ENCODE measurements around the gene LYPLAL1. TPM values are rescaled to one million over a fixed set of nuclear protein-coding genes. Genes with fewer than 3 reads are reported as not detected.

Gene LYPLAL1
- total and polyA plus RNA-seq, 2 of the 8 experiments (the other 6 are each of a cell fraction or from before 2014, with no cell fraction given): 6.3 to 23.8 TPM

GRCh38 chr1:219239518-219239917, 65.8 kb downstream of the LYPLAL1 start:
- H2BK120ac ChIP-seq (replicated peaks; ENCODE audit: low read depth, low read length): no peak overlapping the region
- no peak overlapping the region for H2AK5ac ChIP-seq (ENCODE audit: low read depth, low read length)
- no peak overlapping the region for H3K9ac ChIP-seq (replicated peaks in 1 of 4; ENCODE audit: extremely low read depth in 1 of 4, low read depth in 3 of 4, low read length in 3 of 4)
- no peak overlapping the region for H3K4me3 ChIP-seq (ENCODE audit: extremely low read depth in 1 of 4, insufficient read depth in 2 of 4, low read depth in 3 of 4, low read length in 4 of 4)
- no peak overlapping the region for H2BK5ac ChIP-seq (ENCODE audit: low read depth, low read length)
- H3K36me3 ChIP-seq (ENCODE audit: control insufficient read depth in 2 of 4, insufficient read depth in 4 of 4, low read length in 3 of 4): no peaks in the 10 kb centered on the region
- no peak overlapping the region for H4K8ac ChIP-seq (ENCODE audit: extremely low read depth, insufficient read depth, low read length)
- H3K18ac ChIP-seq (ENCODE audit: extremely low read depth, low read length): no peak overlapping the region
- no peak overlapping the region for H2BK20ac ChIP-seq (ENCODE audit: low read length)
- H3K27ac ChIP-seq (ENCODE audit: low read depth, low read length): no peak overlapping the region
- H3K23ac ChIP-seq (ENCODE audit: insufficient read length): no peak overlapping the region
- no peaks in the 10 kb centered on the region for H3K79me2 ChIP-seq (ENCODE audit: control insufficient read depth in 1 of 2, insufficient read depth in 2 of 2, low read length in 2 of 2)
- no peak overlapping the region for H3K56ac ChIP-seq (replicated peaks; ENCODE audit: insufficient read length, low read depth, low read length)
- H3K14ac ChIP-seq (ENCODE audit: insufficient read length): no peak overlapping the region
- no peak overlapping the region for H3K4ac ChIP-seq (replicated peaks; ENCODE audit: insufficient read length, low read depth, low read length)
- ChIA-PET CTCF (ENCODE audit: partially characterized antibody) (no interaction called here), POLR2A (ENCODE audit: partially characterized antibody) (no interaction called here)
- FAIRE-seq: no peak
- no peak overlapping the region for H2BK15ac ChIP-seq (ENCODE audit: low read length)
- H3K9me3 ChIP-seq (ENCODE audit: insufficient read depth in 2 of 2, low read depth in 1 of 2, low read length in 1 of 2): no peaks in the 10 kb centered on the region
- WGBS, 2 experiments (ENCODE audit: extremely low coverage in 1 of 2, insufficient coverage in 1 of 2, insufficient read length in 1 of 2, insufficient replicate concordance in 2 of 2, low coverage in 1 of 2, low lambda C conversion rate in 2 of 2, missing lambda C conversion rate in 1 of 2): 96% methylated on average over 2 of the region's 2 CpGs; no CpG with 5 or more reads in 1 of the 2 experiments
- no peak for TF ChIP-seq FOSL1 (IDR thresholded peaks at IDR 0.05; ENCODE audit: insufficient read depth, low read depth, low read length)
- TF ChIP-seq GTF2F1 (IDR thresholded peaks at IDR 0.05; ENCODE audit: borderline replicate concordance, low read depth, low read length): no peak
- TF ChIP-seq BCL11A (IDR thresholded peaks at IDR 0.05; ENCODE audit: low read depth in 2 of 2, low read length in 2 of 2): no peak
- no peak for TF ChIP-seq SIRT6 (IDR thresholded peaks at IDR 0.05; ENCODE audit: low read length)
- no peak for TF ChIP-seq YY1 (IDR thresholded peaks at IDR 0.05; ENCODE audit: low read depth, low read length)
- TF ChIP-seq MAFK (IDR thresholded peaks at IDR 0.05; ENCODE audit: low read depth, low read length): no peak
- TF ChIP-seq TAF1 (IDR thresholded peaks at IDR 0.05; ENCODE audit: low read depth, low read length): no peak
- TF ChIP-seq KDM4A (IDR thresholded peaks at IDR 0.05; ENCODE audit: low read depth, low read length, severe bottlenecking): no peak
- no peak for TF ChIP-seq POLR2AphosphoS5 (IDR thresholded peaks at IDR 0.05; ENCODE audit: low read depth, low read length)
- TF ChIP-seq JUN (IDR thresholded peaks at IDR 0.05; ENCODE audit: low read depth, low read length): no peak
- TF ChIP-seq SIN3A (conservative IDR thresholded peaks at IDR 0.05 in 1 of 2, IDR thresholded peaks at IDR 0.05 in 1 of 2; ENCODE audit: low read depth in 1 of 2, low read length in 2 of 2): no peak
- TF ChIP-seq ZNF274 (IDR thresholded peaks at IDR 0.05; ENCODE audit: borderline replicate concordance, extremely low read depth, low read length): no peak
- no peak for TF ChIP-seq JUND (IDR thresholded peaks at IDR 0.05; ENCODE audit: low read length)
- no peak for TF ChIP-seq SUZ12 (IDR thresholded peaks at IDR 0.05; ENCODE audit: low read length)
- no peak for TF ChIP-seq EGR1 (IDR thresholded peaks at IDR 0.05; ENCODE audit: borderline replicate concordance, low read depth, low read length)
- TF ChIP-seq KDM5A (IDR thresholded peaks at IDR 0.05; ENCODE audit: low read length): no peak
- H2BK12ac ChIP-seq (ENCODE audit: low read depth, low read length): no peak overlapping the region
- H3K79me1 ChIP-seq (ENCODE audit: low read depth, low read length): no peaks in the 10 kb centered on the region
- DNase-seq (ENCODE audit: low read depth in 1 of 2, low spot score in 2 of 2): no peak
- no peak overlapping the region for H2AFZ ChIP-seq (ENCODE audit: low read length)
- H4K91ac ChIP-seq (replicated peaks; ENCODE audit: insufficient read length, low read length): no peak overlapping the region
- H3K4me1 ChIP-seq (replicated peaks in 1 of 4; ENCODE audit: control insufficient read depth in 3 of 4, insufficient read depth in 4 of 4, low read length in 3 of 4): no peaks in the 10 kb centered on the region
- no peak overlapping the region for H4K5ac ChIP-seq (ENCODE audit: insufficient read length, low read depth, low read length)
- H3K4me2 ChIP-seq (ENCODE audit: insufficient read depth in 1 of 2, low read depth in 2 of 2, low read length in 2 of 2): no peak overlapping the region
- no peaks in the 10 kb centered on the region for H3K27me3 ChIP-seq (replicated peaks in 1 of 4; ENCODE audit: control insufficient read depth in 3 of 4, extremely low read depth in 1 of 4, insufficient read depth in 3 of 4, low read length in 3 of 4)
- H4K20me1 ChIP-seq (replicated peaks in 1 of 2; ENCODE audit: control insufficient read depth in 1 of 2, insufficient read depth in 2 of 2, low read length in 2 of 2): no peaks in the 10 kb centered on the region
- no peaks in the 10 kb centered on the region for H3K23me2 ChIP-seq (ENCODE audit: low read depth, low read length)

Data from H1 (cell line).